PC-9 (cell line): ENCODE data around the gene XRCC5. TPM values are rescaled to one million over a fixed set of nuclear protein-coding genes. Genes with fewer than 3 reads are reported as not detected.

Source experiments
- BruUV-seq: library from RNA; stranded (reverse); fragments of 400-500 nt; replicated peaks from 2 replicates; lab custom pipeline; 2021; lab: Mats Ljungman, UMichigan
- CTCF ChIA-PET: fragments of 300-600 bp; sonication (Branson Sonifier 250); formaldehyde crosslinking; loops from one replicate; lab custom pipeline; 2022; ENCODE audit warnings: antibody characterized with exemption; lab: Charles Lee
- POLR2A ChIA-PET: fragments of 300-600 bp; sonication (Branson Sonifier 250); formaldehyde crosslinking; loops from one replicate; lab custom pipeline; 2022; ENCODE audit warnings: antibody characterized with exemption; ENCODE audit not compliant: unreplicated experiment; lab: Charles Lee
- DNase-seq, 2 experiments: peaks; one replicate each; pipeline versions ENCODE4 v3.0.0 to v3.0.0-alpha.2; 2015 to 2022; ENCODE audit warnings: mixed read lengths in 1 of 2
- H2AFZ ChIP-seq: fragments of 200-600 bp; sonication (generic); 2 replicates; pipeline ENCODE4 v1.8.1; 2017; ENCODE audit warnings: antibody characterized with exemption
- H3F3A ChIP-seq: fragments of 200-600 bp; sonication (generic); 2 replicates; pipeline ENCODE4 v1.8.1; 2017; ENCODE audit warnings: antibody characterized with exemption, mild to moderate bottlenecking, low read depth; ENCODE audit not compliant: insufficient read depth
- H3K27ac ChIP-seq: fragments of 200-600 bp; sonication (generic); 2 replicates; pipeline ENCODE4 v1.6.1; 2016; ENCODE audit warnings: mixed run types
- H3K27me3 ChIP-seq: fragments of 200-600 bp; sonication (generic); 2 replicates; pipeline ENCODE4 v1.6.1; 2016; ENCODE audit warnings: low read depth, mixed run types; ENCODE audit not compliant: insufficient read depth
- H3K36me3 ChIP-seq: fragments of 200-600 bp; sonication (generic); 2 replicates; pipeline ENCODE4 v1.6.1; 2016; ENCODE audit warnings: low read depth, mixed run types
- H3K4me1 ChIP-seq: fragments of 200-600 bp; sonication (generic); replicated peaks from 2 replicates; pipeline ENCODE4 v1.6.1; 2016; ENCODE audit warnings: mixed run types; ENCODE audit not compliant: insufficient read depth
- H3K4me2 ChIP-seq: fragments of 200-600 bp; sonication (generic); 2 replicates; pipeline ENCODE4 v1.6.1; 2017; ENCODE audit warnings: mixed run types
- H3K4me3 ChIP-seq: fragments of 200-600 bp; sonication (generic); 2 replicates; pipeline ENCODE4 v1.6.1; 2016; ENCODE audit warnings: mixed run types
- H3K79me2 ChIP-seq: fragments of 200-600 bp; sonication (generic); 2 replicates; pipeline ENCODE4 v1.6.1; 2017; ENCODE audit warnings: low read depth, mixed run types
- H3K9me2 ChIP-seq: fragments of 200-600 bp; sonication (generic); 2 replicates; pipeline ENCODE4 v1.8.1; 2017; ENCODE audit warnings: mild to moderate bottlenecking; ENCODE audit not compliant: insufficient read depth
- H3K9me3 ChIP-seq: fragments of 200-600 bp; sonication (generic); 2 replicates; pipeline ENCODE4 v1.8.1; 2016; ENCODE audit warnings: low read depth; ENCODE audit not compliant: insufficient read depth
- H4K20me1 ChIP-seq: fragments of 200-600 bp; sonication (generic); 2 replicates; pipeline ENCODE4 v1.8.1; 2017; ENCODE audit not compliant: insufficient read depth
- CTCF ChIP-seq: fragments of 200-600 bp; sonication (generic); conservative IDR thresholded peaks from 2 replicates; pipeline ENCODE4 v1.6.1; 2017; ENCODE audit warnings: mixed run types, antibody characterized with exemption, mild to moderate bottlenecking, moderate library complexity
- EZH2 ChIP-seq: fragments of 200-600 bp; sonication (generic); IDR thresholded peaks from 2 replicates; pipeline ENCODE4 v1.8.0; 2017; ENCODE audit warnings: antibody characterized with exemption, low read depth
- intact Hi-C: fragments of 100-400 bp; cut with micrococcal nuclease; formaldehyde crosslinking; loops from one replicate; pipeline ENCODE4 v1.10.0; 2022; ENCODE audit not compliant: unreplicated experiment
- total RNA-seq: library from RNA; stranded (reverse); gene quantifications from 2 replicates; pipeline ENCODE4 v1.2.3, GENCODE V29; 2021

The XRCC5 gene
- total RNA-seq, 1 experiment from 2014 or later, result 275 TPM

- CTCF ChIA-PET, result no interaction called here
- Histone ChIP-seq H3F3A (no peaks in the 10 kb centered on the region), H3K36me3 (no peaks in the 10 kb centered on the region), H3K4me3 (no peak overlapping the region), H4K20me1 (no peaks in the 10 kb centered on the region), H2AFZ (no peak overlapping the region), H3K4me1 (no peaks in the 10 kb centered on the region), H3K79me2 (no peaks in the 10 kb centered on the region), H3K27me3 (no peaks in the 10 kb centered on the region), H3K9me3 (peaks cover 19% of the 10 kb centered on the region), H3K4me2 (no peak overlapping the region), H3K9me2 (no peaks in the 10 kb centered on the region), H3K27ac (no peak overlapping the region)
- no peak for DNase-seq
- no TSS peak for BruUV-seq
- TF ChIP-seq CTCF (no peak), EZH2 (no peak)
- POLR2A ChIA-PET, result no interaction called here
- intact Hi-C loops, result no loop called here
These were observed 122.7 kb downstream of the XRCC5 start for GRCh38 chr2:216231867-216232266.

GRCh38 chr2:216232721-216233120 lies 123.6 kb downstream of the XRCC5 start:
- Histone ChIP-seq H2AFZ (no peak overlapping the region), H3K4me1 (no peaks in the 10 kb centered on the region), H3K4me2 (no peak overlapping the region), H3K9me2 (no peaks in the 10 kb centered on the region), H3K4me3 (no peak overlapping the region), H3K27me3 (no peaks in the 10 kb centered on the region), H3K36me3 (no peaks in the 10 kb centered on the region), H3K79me2 (no peaks in the 10 kb centered on the region), H3K27ac (no peak overlapping the region), H4K20me1 (no peaks in the 10 kb centered on the region), H3K9me3 (peaks cover 19% of the 10 kb centered on the region), H3F3A (no peaks in the 10 kb centered on the region)
- POLR2A ChIA-PET, result interaction anchor here (0.6 kb wide), 1 partner anchor 185 kb away, joined by 3 read pairs; no protein-coding TSS in a partner anchor
- intact Hi-C loops, result no loop called here
- no peak for TF ChIP-seq EZH2
- TF ChIP-seq CTCF, result no peak
- no TSS peak for BruUV-seq
- DNase-seq, result no peak
- CTCF ChIA-PET, result no interaction called here

- no peak overlapping the region for H3K4me3 ChIP-seq
- DNase-seq, result no peak
- no peaks in the 10 kb centered on the region for H3K9me2 ChIP-seq
- H3F3A ChIP-seq, result no peaks in the 10 kb centered on the region
- ChIA-PET CTCF (no interaction called here), POLR2A (interaction anchor here (0.6 kb wide), 1 partner anchor 184 kb away, joined by 3 read pairs; no protein-coding TSS in a partner anchor)
- H4K20me1 ChIP-seq, result no peaks in the 10 kb centered on the region
- peaks cover 18% of the 10 kb centered on the region for H3K9me3 ChIP-seq
- H3K4me1 ChIP-seq, result no peaks in the 10 kb centered on the region
- H2AFZ ChIP-seq, result no peak overlapping the region
- H3K79me2 ChIP-seq, result no peaks in the 10 kb centered on the region
- H3K27me3 ChIP-seq, result no peaks in the 10 kb centered on the region
- no peak overlapping the region for H3K27ac ChIP-seq
- intact Hi-C loops, result no loop called here
- H3K36me3 ChIP-seq, result no peaks in the 10 kb centered on the region
- BruUV-seq, result no TSS peak
- TF ChIP-seq CTCF, result no peak
- no peak overlapping the region for H3K4me2 ChIP-seq
These were observed 124.3 kb downstream of the XRCC5 start for GRCh38 chr2:216233281-216233995.
